Central memory CD4-positive, alpha-beta T cell (primary cell): ENCODE results near the gene SLC6A19.
"Not testable (repeated sequence)": the region's sequence is repeated elsewhere in the genome, so short reads cannot be mapped to it uniquely, and the experiment has no call there.

Experiments
- DNase-seq: peaks from one replicate; pipeline ENCODE4 v3.0.0; 2022

SLC6A19 gene

DNA sequence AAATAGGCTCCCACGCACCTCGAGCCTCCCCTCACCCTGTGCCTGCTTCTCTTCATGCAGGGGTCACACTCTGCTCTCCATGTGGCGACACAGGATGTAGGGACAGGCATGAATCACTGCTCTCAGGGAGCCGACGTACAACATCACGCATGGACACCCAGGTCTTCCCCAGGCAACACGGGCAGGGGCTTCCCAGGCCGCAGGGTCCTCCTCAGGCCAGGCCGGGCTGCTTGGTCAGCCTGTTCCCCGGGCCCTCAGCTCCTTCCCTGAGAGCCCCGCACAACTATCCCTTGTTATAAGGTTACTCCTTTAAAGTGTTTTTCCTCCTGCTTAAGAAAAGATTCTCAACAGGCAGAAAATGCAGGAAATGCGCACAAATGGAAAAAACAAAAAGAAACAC, 24.8 kb downstream of the SLC6A19 start:
- no peak for DNase-seq

DNA sequence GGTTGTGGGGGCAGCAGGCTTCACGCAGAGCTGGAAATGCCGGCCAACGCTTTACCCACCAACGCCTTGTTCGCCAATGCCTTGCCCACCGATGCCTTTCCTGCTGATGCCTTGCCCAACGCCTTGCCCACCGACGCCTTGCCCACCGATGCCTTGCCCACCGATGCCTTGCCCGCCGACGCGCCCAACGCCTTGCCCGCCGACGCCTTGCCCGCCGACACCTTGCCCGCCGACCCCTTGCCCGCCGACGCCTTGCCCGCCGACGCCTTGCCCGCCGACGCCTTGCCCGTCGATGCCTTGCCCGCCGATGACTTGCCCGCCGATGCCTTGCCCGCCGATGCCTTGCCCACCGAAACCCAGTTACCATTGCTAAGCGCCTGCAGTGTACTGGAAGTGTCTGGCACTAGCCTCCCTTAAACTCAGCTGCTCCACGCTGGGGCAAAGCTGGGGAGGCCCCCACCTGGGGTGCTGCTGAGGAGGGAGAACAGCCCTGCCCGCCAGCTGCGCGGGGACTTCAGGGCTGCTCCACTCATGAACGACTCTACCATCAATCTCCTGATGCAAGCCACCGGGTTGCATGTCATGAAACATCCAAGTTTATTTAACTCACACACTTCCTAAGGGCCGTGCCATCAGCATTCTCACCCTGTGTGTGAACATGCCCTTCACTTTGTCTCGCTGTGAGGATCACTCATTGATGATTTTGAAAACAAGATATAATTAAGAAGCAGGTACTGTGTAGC, 25.6 kb downstream of the SLC6A19 start:
- no peak for DNase-seq

DNA sequence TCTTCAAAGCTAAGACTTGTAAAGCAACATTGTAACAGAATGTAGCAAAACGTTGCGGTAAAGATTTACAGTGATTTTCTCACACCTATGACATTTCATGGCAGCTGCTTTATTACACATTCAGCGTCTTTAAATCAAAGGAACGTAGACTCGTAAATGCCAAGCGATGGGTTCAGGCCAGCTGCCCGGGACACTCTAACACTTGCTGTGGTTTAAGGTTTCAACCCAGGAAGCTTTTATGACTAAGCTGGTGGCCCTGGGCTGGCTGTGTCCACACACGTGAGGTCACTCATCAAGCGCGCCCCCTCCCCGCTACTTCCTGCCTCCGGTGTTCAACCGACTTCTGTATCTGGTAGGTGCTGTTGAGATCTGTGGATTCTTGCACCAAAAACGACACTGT, 26.3 kb downstream of the SLC6A19 start:
- DNase-seq: no peak

DNA sequence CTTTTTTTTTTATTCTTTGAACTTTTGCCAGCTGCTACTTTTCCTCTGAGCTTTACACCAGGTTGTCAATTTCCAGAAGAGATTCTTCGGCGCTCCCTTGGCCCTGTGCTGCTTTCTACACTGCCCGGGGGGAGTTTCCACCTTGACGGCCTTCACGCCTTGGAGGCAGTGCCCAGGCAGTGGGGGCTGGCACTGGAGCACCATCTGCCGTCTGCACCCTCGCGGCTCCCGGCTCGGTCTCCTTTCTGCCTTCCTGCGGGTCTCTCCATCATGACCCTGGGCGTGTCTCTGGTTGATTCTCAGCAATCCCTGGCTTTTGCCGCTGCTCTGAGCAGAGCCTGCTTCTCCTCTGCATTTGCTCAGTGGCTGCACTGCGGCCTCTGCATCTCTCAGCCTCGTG, 26.7 kb downstream of the SLC6A19 start:
- no peak for DNase-seq

- not testable (repeated sequence) for DNase-seq
These were observed 27.6 kb downstream of the SLC6A19 start for GRCh38 chr5:1229023-1229422.

- DNase-seq: no peak
These were observed 28.4 kb downstream of the SLC6A19 start for GRCh38 chr5:1229822-1230221.

GRCh38 chr5:1230551-1230950, 29.2 kb downstream of the SLC6A19 start:
- no peak for DNase-seq

DNA sequence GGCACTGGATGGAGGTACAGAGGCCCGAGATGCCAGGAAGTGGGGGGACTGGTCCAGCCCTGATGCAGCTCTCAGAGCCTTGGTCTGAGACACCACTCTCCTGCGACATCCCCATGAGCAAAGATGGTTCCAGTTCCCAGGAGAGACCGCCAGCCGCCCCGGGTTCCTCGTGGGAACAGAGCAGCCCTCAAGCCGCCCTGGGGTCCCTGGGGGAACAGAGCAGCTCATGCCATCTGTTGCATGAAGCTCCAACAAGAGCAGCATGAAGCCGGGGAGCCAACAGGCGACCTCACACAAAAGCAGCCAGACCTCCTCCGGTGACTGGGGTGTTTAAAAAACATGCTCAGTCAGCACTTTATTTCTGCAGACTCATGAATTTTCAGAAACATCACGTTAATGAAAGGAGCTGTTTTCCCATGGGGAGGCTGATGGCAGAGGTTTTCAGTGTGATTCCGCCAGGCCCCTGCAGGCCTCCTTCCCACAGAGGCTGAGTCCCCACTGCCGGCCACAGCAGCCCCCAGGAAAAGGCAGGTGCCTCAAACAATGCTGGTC, 30.0 kb downstream of the SLC6A19 start:
- DNase-seq: no peak

GRCh38 chr5:1232780-1233179, 31.4 kb downstream of the SLC6A19 start:
- no peak for DNase-seq

- no peak for DNase-seq
These were observed 34.0 kb downstream of the SLC6A19 start for GRCh38 chr5:1235379-1235778.

GRCh38 chr5:1235838-1236237, 34.4 kb downstream of the SLC6A19 start:
- no peak for DNase-seq

- no peak for DNase-seq
These were observed 38.3 kb downstream of the SLC6A19 start for GRCh38 chr5:1239505-1240251.

- no peak for DNase-seq
These were observed 39.3 kb downstream of the SLC6A19 start for GRCh38 chr5:1240496-1241260.

DNA sequence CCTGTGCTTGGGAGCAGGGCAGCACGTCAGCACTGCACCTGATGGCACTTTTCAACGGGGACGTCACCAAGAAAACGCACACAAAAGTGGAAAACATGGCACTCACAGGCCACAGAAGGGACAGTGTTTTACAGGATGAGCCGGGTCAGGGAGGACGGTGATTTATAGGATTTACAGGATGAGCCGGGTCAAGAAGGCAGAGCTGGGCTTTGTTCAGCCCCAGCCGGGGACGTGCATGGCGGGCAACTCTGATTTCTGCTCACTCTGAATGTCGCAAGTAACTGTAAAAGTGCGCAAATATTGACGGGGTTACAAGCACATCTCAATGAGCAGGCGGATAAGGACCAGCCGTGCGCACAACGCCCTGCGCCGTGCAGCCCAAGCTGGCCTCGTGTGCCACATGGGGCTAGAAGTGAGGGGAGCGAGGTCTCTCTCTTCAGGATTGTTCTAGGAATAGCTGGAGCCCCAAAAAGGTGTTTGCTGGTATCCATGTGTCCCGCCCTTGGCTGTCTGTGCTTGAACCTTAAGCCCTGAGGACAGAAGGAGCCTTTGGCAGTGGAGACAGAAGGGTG, 40.2 kb downstream of the SLC6A19 start:
- DNase-seq: no peak

DNA sequence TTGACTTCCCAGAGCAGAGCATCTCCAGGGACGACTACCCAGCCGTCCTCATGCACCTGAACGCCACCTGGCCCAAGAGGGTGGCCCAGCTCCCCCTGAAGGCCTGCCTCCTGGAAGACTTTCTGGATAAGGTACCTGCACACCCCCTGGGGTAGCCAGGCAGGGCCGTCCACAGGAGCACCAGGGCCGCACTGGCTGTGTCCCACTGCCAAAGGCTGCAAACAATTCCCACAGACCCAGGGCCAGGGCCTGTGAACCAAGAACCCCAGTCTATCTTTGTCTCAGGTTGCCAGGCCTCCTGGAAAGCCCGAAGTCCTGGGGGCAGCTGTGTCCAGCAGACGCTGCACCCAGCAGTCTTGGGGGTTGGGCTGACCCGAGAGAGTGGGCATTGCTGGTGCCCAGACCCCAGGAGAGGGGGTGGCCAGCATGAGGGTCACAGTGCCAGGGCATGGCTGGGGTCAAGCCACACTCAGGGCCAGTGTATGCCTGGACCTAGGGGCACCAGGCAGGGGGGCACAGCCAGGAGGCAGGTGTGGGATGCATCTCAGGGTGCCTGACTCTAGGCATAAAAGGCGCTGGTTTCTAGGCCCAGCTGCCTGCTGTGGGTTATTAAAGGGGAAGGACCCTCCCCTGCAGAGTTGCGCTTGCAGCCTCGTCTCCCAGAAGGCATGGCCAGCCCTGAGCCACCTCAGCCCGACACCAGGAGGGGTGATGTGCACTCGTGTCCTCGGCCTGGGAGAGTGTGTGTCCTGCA, 41.5 kb downstream of the SLC6A19 start:
- no peak for DNase-seq

DNA sequence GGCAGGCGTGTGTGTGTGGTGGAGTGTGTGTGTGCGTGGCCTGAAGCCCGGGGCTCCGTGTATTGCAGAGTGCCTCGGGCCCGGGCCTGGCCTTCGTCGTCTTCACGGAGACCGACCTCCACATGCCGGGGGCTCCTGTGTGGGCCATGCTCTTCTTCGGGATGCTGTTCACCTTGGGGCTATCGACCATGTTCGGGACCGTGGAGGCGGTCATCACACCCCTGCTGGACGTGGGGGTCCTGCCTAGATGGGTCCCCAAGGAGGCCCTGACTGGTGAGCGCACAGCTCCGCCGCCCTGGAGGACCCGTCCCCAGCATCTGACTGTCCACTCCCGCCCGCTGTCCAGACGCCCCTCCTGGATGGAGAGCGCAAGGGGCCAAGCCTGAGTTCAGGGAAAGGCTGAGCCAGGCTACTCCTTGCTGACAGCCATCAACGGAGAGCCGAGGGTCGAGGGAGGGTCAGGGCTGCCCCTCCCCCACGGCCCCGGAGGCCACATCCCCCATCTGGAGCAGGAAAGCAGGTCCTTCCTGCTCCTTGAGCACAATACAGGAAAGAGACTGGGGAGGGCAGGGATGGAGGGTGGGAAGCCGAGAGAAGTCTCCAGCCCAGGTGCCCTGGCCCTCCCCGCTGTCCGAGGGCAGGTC, 42.2 kb downstream of the SLC6A19 start:
- DNase-seq: no peak

DNA sequence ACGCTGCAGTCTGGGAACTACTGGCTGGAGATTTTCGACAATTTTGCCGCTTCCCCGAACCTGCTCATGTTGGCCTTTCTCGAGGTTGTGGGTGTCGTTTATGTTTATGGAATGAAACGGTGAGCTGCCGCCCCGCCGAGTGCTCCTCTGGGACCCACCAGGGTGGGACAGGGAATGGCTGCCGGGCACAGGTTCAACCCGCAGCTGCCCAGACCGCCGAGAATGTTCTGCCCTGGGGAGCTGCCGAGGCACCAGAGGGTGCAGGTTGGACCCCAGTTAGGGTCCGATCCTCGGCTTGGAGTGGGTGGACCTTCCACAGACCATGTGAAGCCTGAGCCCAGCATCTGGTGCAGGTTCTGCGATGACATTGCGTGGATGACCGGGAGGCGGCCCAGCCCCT, 42.9 kb downstream of the SLC6A19 start:
- no peak for DNase-seq

DNA sequence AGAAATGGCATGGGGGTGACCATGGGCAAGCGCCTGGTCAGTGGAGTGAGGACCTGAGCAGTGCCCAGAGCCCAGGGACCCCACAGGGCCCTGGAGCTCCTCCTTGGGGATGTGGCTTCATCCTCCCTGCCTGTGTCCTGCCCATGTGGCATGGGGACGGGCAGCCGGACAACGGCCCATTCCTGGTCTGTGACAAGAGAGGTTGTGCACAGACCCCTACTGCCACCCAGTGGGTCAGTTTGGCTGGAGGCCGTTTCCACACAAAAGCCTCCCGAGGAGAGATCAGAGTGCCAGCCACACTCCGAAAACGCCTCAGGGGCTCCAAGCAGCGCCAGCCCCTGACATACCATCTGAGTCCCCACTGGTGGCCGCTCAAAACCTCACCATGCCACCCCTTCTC, 43.6 kb downstream of the SLC6A19 start:
- no peak for DNase-seq

GRCh38 chr5:1245905-1246576, 44.6 kb downstream of the SLC6A19 start:
- no peak for DNase-seq

GRCh38 chr5:1246711-1247431, 45.5 kb downstream of the SLC6A19 start:
- no peak for DNase-seq
